ENCODE data around the gene CBX1. TPM values are rescaled to one million over a fixed set of nuclear protein-coding genes. Genes with fewer than 3 reads are reported as not detected.

CBX1 gene
- total RNA-seq, 1 experiment from 2014 or later = 77.3 TPM

DNA sequence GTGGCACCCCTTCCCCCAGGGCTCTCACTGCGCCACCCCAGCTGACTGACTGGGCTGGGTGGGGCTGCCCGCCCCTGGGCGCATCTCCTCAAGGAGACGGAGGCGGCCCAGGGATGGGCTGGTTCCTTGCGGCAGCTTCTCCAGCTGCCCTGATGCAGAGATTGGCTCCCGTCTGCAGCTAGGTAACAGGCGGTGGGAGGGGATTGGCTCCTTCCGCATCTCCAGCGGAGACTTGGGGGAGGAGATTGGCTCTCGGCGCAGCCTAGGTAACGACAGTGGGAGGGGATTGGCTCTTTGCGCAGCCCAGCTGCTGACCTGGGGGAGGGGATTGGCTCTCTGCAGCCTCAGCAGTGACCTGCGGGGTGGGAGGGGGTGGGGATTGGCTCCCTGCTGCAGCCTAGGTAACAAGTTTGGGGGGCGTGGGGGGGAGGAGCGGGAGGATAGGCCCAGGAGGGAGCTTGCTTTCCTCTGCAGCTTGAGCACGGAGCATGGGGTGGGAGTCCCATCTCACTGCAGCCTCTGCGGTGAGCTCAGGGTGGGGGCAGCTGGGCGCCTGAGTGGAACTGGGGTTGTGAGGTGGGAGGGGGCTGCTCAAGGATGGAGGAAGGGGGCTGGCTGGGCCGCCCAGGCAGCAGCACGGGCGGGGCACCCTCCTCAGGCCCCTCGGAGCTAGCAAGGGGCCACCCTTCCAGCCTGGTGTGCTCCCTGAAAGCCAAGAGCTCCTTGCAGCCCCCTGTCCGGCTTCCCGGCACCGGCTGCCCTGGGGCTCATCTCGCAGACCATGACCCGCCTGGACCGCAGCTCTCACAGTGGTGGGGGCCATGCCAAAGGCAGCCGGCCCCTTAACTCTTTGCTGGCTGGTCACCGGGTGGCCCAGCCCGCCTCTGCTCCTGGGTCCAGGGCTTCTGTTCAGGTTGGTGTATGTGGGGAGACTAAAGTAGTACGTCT is 46.8 kb downstream of the CBX1 start:
- CTCF ChIA-PET = interaction anchor here (0.6 to 2.2 kb wide), 5 partner anchors 10 to 127 kb away, joined by 3 to 10 read pairs (median 3); no protein-coding TSS in a partner anchor

DNA sequence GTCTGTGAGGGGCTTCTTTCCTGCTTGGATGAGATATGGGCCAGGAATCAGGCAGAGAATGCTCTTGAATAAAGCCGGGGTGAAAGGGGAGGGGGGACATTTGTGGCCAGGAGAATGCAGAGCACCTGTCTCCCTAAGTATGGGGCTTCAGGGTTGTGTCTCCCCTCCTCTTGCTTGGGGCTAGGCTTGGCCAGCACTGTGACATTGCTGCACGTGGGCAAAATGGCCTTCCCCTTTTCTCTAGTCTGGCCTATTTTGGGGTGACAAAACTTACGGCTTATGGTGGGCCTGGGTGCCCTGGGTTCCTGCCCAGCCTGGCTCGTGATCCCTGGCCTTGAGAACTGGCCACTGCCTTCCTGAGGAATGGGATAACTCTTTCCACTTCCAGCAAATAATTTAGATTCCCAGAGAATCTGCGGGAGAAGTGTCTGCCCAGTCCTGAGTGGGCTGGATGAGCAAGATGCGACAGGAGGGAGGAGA is 47.5 kb downstream of the CBX1 start:
- intact Hi-C loops (cut with micrococcal nuclease) = loop anchor here (2.0 kb wide), 1 partner anchor 47 kb away; the partner anchor contains the start of gene CBX1
- H3K4me1 Mint-ChIP-seq (ENCODE audit: insufficient read depth, unreplicated experiment) = peaks cover 65% of the 10 kb centered on the region
- peaks cover 82% of the 10 kb centered on the region for H3K36me3 Mint-ChIP-seq (ENCODE audit: insufficient read depth, unreplicated experiment)

More for the DNA sequence above, 46.8 kb downstream of the CBX1 start:
- peak; percentile 76 for DNase-seq (ENCODE audit: unreplicated experiment)
- peak overlapping the region; percentile 91 for H3K4me3 Mint-ChIP-seq (ENCODE audit: unreplicated experiment)
- no peaks in the 10 kb centered on the region for H3K9me3 Mint-ChIP-seq (ENCODE audit: unreplicated experiment)
- H3K27ac Mint-ChIP-seq (ENCODE audit: low read depth, unreplicated experiment) = peak overlapping the region; percentile 93
- intact Hi-C loops (cut with micrococcal nuclease) = loop anchor here (2.0 kb wide), 1 partner anchor 46 kb away; the partner anchor contains the start of gene CBX1
- BruUV-seq (replicated peaks) = no TSS peak
- H3K27me3 Mint-ChIP-seq (ENCODE audit: insufficient read depth, unreplicated experiment) = no peaks in the 10 kb centered on the region
- H3K36me3 Mint-ChIP-seq (ENCODE audit: insufficient read depth, unreplicated experiment) = peaks cover 89% of the 10 kb centered on the region
- POLR2A ChIA-PET = interaction anchor here (1.0 to 17.1 kb wide), 8 partner anchors 9 to 54 kb away, joined by 4 to 353 read pairs (median 8); partner anchors contain the start of gene SNX11
- TF ChIP-seq, protein P1, sequence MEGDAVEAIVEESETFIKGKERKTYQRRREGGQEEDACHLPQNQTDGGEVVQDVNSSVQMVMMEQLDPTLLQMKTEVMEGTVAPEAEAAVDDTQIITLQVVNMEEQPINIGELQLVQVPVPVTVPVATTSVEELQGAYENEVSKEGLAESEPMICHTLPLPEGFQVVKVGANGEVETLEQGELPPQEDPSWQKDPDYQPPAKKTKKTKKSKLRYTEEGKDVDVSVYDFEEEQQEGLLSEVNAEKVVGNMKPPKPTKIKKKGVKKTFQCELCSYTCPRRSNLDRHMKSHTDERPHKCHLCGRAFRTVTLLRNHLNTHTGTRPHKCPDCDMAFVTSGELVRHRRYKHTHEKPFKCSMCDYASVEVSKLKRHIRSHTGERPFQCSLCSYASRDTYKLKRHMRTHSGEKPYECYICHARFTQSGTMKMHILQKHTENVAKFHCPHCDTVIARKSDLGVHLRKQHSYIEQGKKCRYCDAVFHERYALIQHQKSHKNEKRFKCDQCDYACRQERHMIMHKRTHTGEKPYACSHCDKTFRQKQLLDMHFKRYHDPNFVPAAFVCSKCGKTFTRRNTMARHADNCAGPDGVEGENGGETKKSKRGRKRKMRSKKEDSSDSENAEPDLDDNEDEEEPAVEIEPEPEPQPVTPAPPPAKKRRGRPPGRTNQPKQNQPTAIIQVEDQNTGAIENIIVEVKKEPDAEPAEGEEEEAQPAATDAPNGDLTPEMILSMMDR (IDR thresholded peaks at IDR 0.05; ENCODE audit: unreplicated experiment) = no peak
- peaks cover 67% of the 10 kb centered on the region for H3K4me1 Mint-ChIP-seq (ENCODE audit: insufficient read depth, unreplicated experiment)

DNA sequence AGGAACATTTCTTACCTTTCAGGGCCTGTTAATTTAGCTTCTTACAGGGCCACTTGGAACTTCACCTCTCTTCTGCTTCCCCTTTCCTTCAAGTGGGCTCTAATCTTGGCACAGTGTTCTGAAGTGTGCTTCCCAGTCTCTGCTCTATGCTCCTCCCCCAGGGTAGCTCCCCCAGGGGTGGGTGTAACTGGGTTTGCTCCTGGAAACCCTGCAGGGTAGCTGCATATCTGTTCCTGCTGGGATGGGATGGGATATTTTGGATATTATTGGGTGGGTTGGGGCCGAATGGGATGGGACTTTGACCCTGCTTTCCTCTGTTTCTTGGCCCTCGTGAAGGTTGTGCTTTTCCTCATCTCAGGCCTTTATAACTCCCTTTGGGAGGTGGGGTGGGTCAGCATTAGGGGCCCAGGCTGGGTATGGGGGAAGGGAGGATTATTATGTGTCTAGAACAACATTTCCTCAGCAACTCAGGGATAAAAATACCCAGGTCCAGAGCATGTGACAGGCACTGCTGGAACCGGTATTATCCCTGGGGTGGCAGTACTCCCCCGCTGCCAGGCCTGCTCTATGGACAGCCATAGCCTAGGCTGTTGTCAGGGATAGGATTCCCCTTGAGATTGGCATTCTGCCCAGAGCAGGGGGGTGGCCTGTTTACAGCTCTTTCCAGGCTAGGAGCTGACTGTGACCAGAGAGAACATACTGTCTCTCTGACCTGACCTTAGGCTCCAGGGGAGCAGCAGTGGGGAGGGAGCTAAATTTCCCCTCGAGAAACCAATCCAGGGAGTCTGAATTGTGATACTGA is 48.1 kb downstream of the CBX1 start:
- Mint-ChIP-seq H3K27me3 (ENCODE audit: insufficient read depth, unreplicated experiment) (no peaks in the 10 kb centered on the region), H3K4me1 (ENCODE audit: insufficient read depth, unreplicated experiment) (peaks cover 61% of the 10 kb centered on the region), H3K27ac (ENCODE audit: low read depth, unreplicated experiment) (peak overlapping the region; percentile 100), H3K9me3 (ENCODE audit: unreplicated experiment) (no peaks in the 10 kb centered on the region), H3K4me3 (ENCODE audit: unreplicated experiment) (peak overlapping the region; percentile 91), H3K36me3 (ENCODE audit: insufficient read depth, unreplicated experiment) (peaks cover 79% of the 10 kb centered on the region)
- intact Hi-C loops (cut with micrococcal nuclease) = no loop called here
- ChIA-PET CTCF (interaction anchor here (0.7 to 2.3 kb wide), 5 partner anchors 12 to 39 kb away, joined by 3 to 22 read pairs (median 4); no protein-coding TSS in a partner anchor), POLR2A (interaction anchor here (0.7 to 17.1 kb wide), 9 partner anchors 9 to 55 kb away, joined by 3 to 353 read pairs (median 11); partner anchors contain the start of gene SNX11)
- TF ChIP-seq, protein P1 (IDR thresholded peaks at IDR 0.05; ENCODE audit: unreplicated experiment) = no peak
- no TSS peak for BruUV-seq (replicated peaks)
- DNase-seq (ENCODE audit: unreplicated experiment) = peak; percentile 57

More for the DNA sequence above, 47.5 kb downstream of the CBX1 start:
- no peaks in the 10 kb centered on the region for H3K9me3 Mint-ChIP-seq (ENCODE audit: unreplicated experiment)
- DNase-seq (ENCODE audit: unreplicated experiment) = no peak
- H3K27ac Mint-ChIP-seq (ENCODE audit: low read depth, unreplicated experiment) = peak overlapping the region; percentile 31
- CTCF ChIA-PET = interaction anchor here (0.7 to 2.3 kb wide), 5 partner anchors 11 to 38 kb away, joined by 3 to 22 read pairs (median 3); no protein-coding TSS in a partner anchor
- no peaks in the 10 kb centered on the region for H3K27me3 Mint-ChIP-seq (ENCODE audit: insufficient read depth, unreplicated experiment)
- POLR2A ChIA-PET = interaction anchor here (0.7 to 17.1 kb wide), 9 partner anchors 8 to 54 kb away, joined by 3 to 353 read pairs (median 9); partner anchors contain the start of gene SNX11
- TF ChIP-seq, protein P1 (IDR thresholded peaks at IDR 0.05; ENCODE audit: unreplicated experiment) = no peak
- H3K4me3 Mint-ChIP-seq (ENCODE audit: unreplicated experiment) = peak overlapping the region; percentile 91
- no TSS peak for BruUV-seq (replicated peaks)
